GM18873 (cell line): ENCODE data around the gene DRC7.

Experiments used
- ATAC-seq: cut with Tn5 transposase; IDR thresholded peaks from one replicate; pipeline ENCODE4 v1.9.1; 2021; ENCODE audit warnings: mild to moderate bottlenecking, moderate library complexity, moderate number of reproducible peaks; ENCODE audit not compliant: unreplicated experiment, low FRiP score

DRC7 gene

GRCh38 chr16:57758331-57759117, 63.9 kb downstream of the DRC7 start:
- ATAC-seq: no peak

- ATAC-seq: no peak
Observed at GRCh38 chr16:57759131-57759530, 64.5 kb downstream of the DRC7 start.

GRCh38 chr16:57759541-57760356, 65.1 kb downstream of the DRC7 start:
- ATAC-seq: no peak

GRCh38 chr16:57760357-57761160, 66.0 kb downstream of the DRC7 start:
- ATAC-seq: no peak

- ATAC-seq: no peak
Observed at GRCh38 chr16:57761301-57761700, 66.7 kb downstream of the DRC7 start.

- ATAC-seq: no peak
Observed at GRCh38 chr16:57761957-57762356, 67.4 kb downstream of the DRC7 start.

- ATAC-seq: no peak
Observed at GRCh38 chr16:57762365-57763040, 67.9 kb downstream of the DRC7 start.

- no peak for ATAC-seq
Observed at GRCh38 chr16:57763285-57764005, 68.8 kb downstream of the DRC7 start.

GRCh38 chr16:57764006-57764340, 69.4 kb downstream of the DRC7 start:
- ATAC-seq: no peak

GRCh38 chr16:57764341-57765159, 69.9 kb downstream of the DRC7 start:
- no peak for ATAC-seq

- ATAC-seq: no peak
Observed at GRCh38 chr16:57765160-57765728, 70.6 kb downstream of the DRC7 start.

- no peak for ATAC-seq
Observed at GRCh38 chr16:57766714-57767348, 72.2 kb downstream of the DRC7 start.

GRCh38 chr16:57769541-57770145, 75.0 kb downstream of the DRC7 start:
- ATAC-seq: no peak

- ATAC-seq: no peak
Observed at GRCh38 chr16:57770361-57770760, 75.8 kb downstream of the DRC7 start.

- no peak for ATAC-seq
Observed at GRCh38 chr16:57771141-57771785, 76.7 kb downstream of the DRC7 start.

- no peak for ATAC-seq
Observed at GRCh38 chr16:57773019-57773418, 78.4 kb downstream of the DRC7 start.

- no peak for ATAC-seq
Observed at GRCh38 chr16:57773655-57774295, 79.2 kb downstream of the DRC7 start.
